ENCODE measurements around the gene DCTN3.

The DCTN3 gene

GRCh38 chr9:34654323-34655051 is 34.2 kb upstream of the DCTN3 start:
- DNase-seq: peak; percentile 79 to 94
- Histone ChIP-seq H3K36me3 (peaks cover 3 to 20% (median 3%) of the 10 kb centered on the region in 3 donors), H3K4me3 (peak overlapping the region in 1 of 2 donors; percentile 30), H3K9me3 (no peaks in the 10 kb centered on the region), H3K27ac (peak overlapping the region; percentile 86 to 93), H3K4me1 (peaks cover 8 to 53% (median 46%) of the 10 kb centered on the region in 4 donors), H3K27me3 (no peaks in the 10 kb centered on the region)
- intact Hi-C loops (cut with DNase I; ENCODE audit: low total_unique reads): no loop called here
- no peak for TF ChIP-seq CTCF (IDR thresholded peaks at IDR 0.05)

GRCh38 chr9:34653151-34654072 is 33.1 kb upstream of the DCTN3 start:
- Histone ChIP-seq H3K27me3 (no peaks in the 10 kb centered on the region), H3K9me3 (no peaks in the 10 kb centered on the region), H3K27ac (peak overlapping the region; percentile 86 to 93), H3K4me1 (peaks cover 8 to 57% (median 48%) of the 10 kb centered on the region in 4 donors), H3K4me3 (peak overlapping the region; percentile 45 to 60), H3K36me3 (peaks cover 8 to 26% (median 14%) of the 10 kb centered on the region in 3 donors)
- intact Hi-C loops (cut with DNase I; ENCODE audit: low total_unique reads): no loop called here
- no peak for TF ChIP-seq CTCF (IDR thresholded peaks at IDR 0.05)
- peak; percentile 52 to 86 for DNase-seq

- Histone ChIP-seq H3K27ac (peak overlapping the region; percentile 86 to 93), H3K4me1 (peaks cover 8 to 65% (median 56%) of the 10 kb centered on the region in 4 donors), H3K27me3 (no peaks in the 10 kb centered on the region), H3K4me3 (peak overlapping the region; percentile 45 to 60), H3K9me3 (no peaks in the 10 kb centered on the region), H3K36me3 (peaks cover 8 to 24% (median 16%) of the 10 kb centered on the region in 3 donors)
- no peak for DNase-seq
- intact Hi-C loops (cut with DNase I; ENCODE audit: low total_unique reads): no loop called here
- no peak for TF ChIP-seq CTCF (IDR thresholded peaks at IDR 0.05)
Observed at GRCh38 chr9:34652602-34653000, 32.3 kb upstream of the DCTN3 start.

GRCh38 chr9:34651876-34652601 is 31.7 kb upstream of the DCTN3 start, which contains the start of gene IL11RA:
IL11RA (plus strand) TSS chr9:34652185; CDS start chr9:34655218, 3,033 bp downstream.
- H3K9me3 ChIP-seq: no peaks in the 10 kb centered on the region
- peaks cover 8 to 70% (median 61%) of the 10 kb centered on the region in 4 donors for H3K4me1 ChIP-seq
- TF ChIP-seq CTCF (IDR thresholded peaks at IDR 0.05): no peak
- H3K27me3 ChIP-seq: no peaks in the 10 kb centered on the region
- peak; percentile 92 to 97 for DNase-seq
- intact Hi-C loops (cut with DNase I; ENCODE audit: low total_unique reads): no loop called here
- peaks cover 8 to 19% (median 16%) of the 10 kb centered on the region in 3 donors for H3K36me3 ChIP-seq
- peak within 1 kb of the TSS; percentile 86 to 93 for H3K27ac ChIP-seq
- peak within 1 kb of the TSS; percentile 45 to 60 for H3K4me3 ChIP-seq

GRCh38 chr9:34651321-34651720 is 31.0 kb upstream of the DCTN3 start:
- Histone ChIP-seq H3K27ac (peak overlapping the region; percentile 86 to 93), H3K27me3 (no peaks in the 10 kb centered on the region), H3K9me3 (no peaks in the 10 kb centered on the region), H3K4me1 (peaks cover 8 to 73% (median 62%) of the 10 kb centered on the region in 4 donors), H3K36me3 (peaks cover 8 to 17% (median 16%) of the 10 kb centered on the region in 3 donors), H3K4me3 (peak overlapping the region; percentile 45 to 60)
- no peak for TF ChIP-seq CTCF (IDR thresholded peaks at IDR 0.05)
- intact Hi-C loops (cut with DNase I; ENCODE audit: low total_unique reads): no loop called here
- DNase-seq: peak in 1 of 2 donors; percentile 76

Measured in tibial artery (tissue), 4 donors.